Stimulated activated CD4-positive, alpha-beta T cell treated with anti-CD3 and anti-CD28 coated beads, Interleukin-12 subunit alpha, Interleukin-12 subunit beta, amount 100 ng/mL, for 4 hours (primary cell): ENCODE results near the gene MMP26.
"Not testable (repeated sequence)": the region's sequence is repeated elsewhere in the genome, so short reads cannot be mapped to it uniquely, and the experiment has no call there.

Source experiments
- DNase-seq: peaks from one replicate; pipeline ENCODE4 v3.0.0-alpha.2; 2020

Gene MMP26

GRCh38 chr11:4704054-4704789 is at the start of gene MMP26:
Gene MMP26 (plus strand): TSS chr11:4704784.
- no peak for DNase-seq

GRCh38 chr11:4658629-4659445 is 45.7 kb upstream of the MMP26 start:
- no peak for DNase-seq

GRCh38 chr11:4662876-4663275 is 41.7 kb upstream of the MMP26 start:
- DNase-seq: no peak

- no peak for DNase-seq
Observed at GRCh38 chr11:4664183-4664582, 40.4 kb upstream of the MMP26 start.

- DNase-seq: no peak
Observed at GRCh38 chr11:4664786-4665185, 39.8 kb upstream of the MMP26 start.

GRCh38 chr11:4665424-4665823 is 39.2 kb upstream of the MMP26 start:
- DNase-seq: no peak

GRCh38 chr11:4671741-4672140 is 32.8 kb upstream of the MMP26 start:
- no peak for DNase-seq

- no peak for DNase-seq
Observed at GRCh38 chr11:4672470-4672869, 32.1 kb upstream of the MMP26 start.

GRCh38 chr11:4673781-4674180 is 30.8 kb upstream of the MMP26 start:
- DNase-seq: no peak

GRCh38 chr11:4677948-4678347 is 26.6 kb upstream of the MMP26 start:
- no peak for DNase-seq

- no peak for DNase-seq
Observed at GRCh38 chr11:4680341-4680740, 24.2 kb upstream of the MMP26 start.

- DNase-seq: no peak
Observed at GRCh38 chr11:4682623-4683419, 21.8 kb upstream of the MMP26 start.

GRCh38 chr11:4684631-4685285 is 19.8 kb upstream of the MMP26 start:
- DNase-seq: no peak

GRCh38 chr11:4695442-4695841 is 9.1 kb upstream of the MMP26 start:
- no peak for DNase-seq

GRCh38 chr11:4697585-4697984 is 7.0 kb upstream of the MMP26 start, which contains the start of gene OR51E2:
Gene OR51E2 (minus strand): TSS chr11:4697853. CDS start chr11:4682711, 15,142 bp downstream.
- no peak for DNase-seq

- DNase-seq: no peak
Observed at GRCh38 chr11:4699697-4700435, 4.7 kb upstream of the MMP26 start.

GRCh38 chr11:4700436-4700820 is 4.2 kb upstream of the MMP26 start:
- DNase-seq: no peak

GRCh38 chr11:4704790-4705334 is 278 bp downstream of the MMP26 start:
- no peak for DNase-seq

GRCh38 chr11:4713241-4713640 is 8.7 kb downstream of the MMP26 start:
- DNase-seq: no peak

GRCh38 chr11:4714300-4714699 is 9.7 kb downstream of the MMP26 start:
- DNase-seq: no peak

- DNase-seq: not testable (repeated sequence)
Observed at GRCh38 chr11:4722616-4723534, 18.3 kb downstream of the MMP26 start.
